Activated naive CD4-positive, alpha-beta T cell treated with anti-CD3 and anti-CD28 coated beads, Interleukin-2, amount 10 ng/mL, durations not matched to agents 7 days and 5 days (primary cell): ENCODE measurements around the gene DNM1L.

Experiments
- CTCF ChIA-PET: fragments of 350-600 bp; sonication (Branson Sonifier 250); formaldehyde crosslinking; loops from one replicate; lab custom pipeline; 2021; ENCODE audit warnings: antibody characterized with exemption; lab: Charles Lee
- DNase-seq: peaks from one replicate; pipeline ENCODE4 v3.0.0-alpha.2; 2020
- H3K27ac Mint-ChIP-seq: one replicate; pipeline ENCODE4 v1.8.0; 2021; ENCODE audit warnings: mild to moderate bottlenecking, moderate library complexity, mixed read lengths
- H3K27me3 Mint-ChIP-seq: one replicate; pipeline ENCODE4 v1.8.0; 2021; ENCODE audit warnings: mild to moderate bottlenecking, mixed read lengths
- H3K36me3 Mint-ChIP-seq: one replicate; pipeline ENCODE4 v1.8.0; 2021; ENCODE audit warnings: mixed read lengths
- H3K4me1 Mint-ChIP-seq: one replicate; pipeline ENCODE4 v1.8.0; 2021; ENCODE audit warnings: mixed read lengths
- H3K4me3 Mint-ChIP-seq: one replicate; pipeline ENCODE4 v1.8.0; 2021; ENCODE audit warnings: mild to moderate bottlenecking, moderate library complexity, mixed read lengths
- H3K9me3 Mint-ChIP-seq: one replicate; pipeline ENCODE4 v1.8.0; 2021; ENCODE audit warnings: mixed read lengths

DNM1L gene

DNA sequence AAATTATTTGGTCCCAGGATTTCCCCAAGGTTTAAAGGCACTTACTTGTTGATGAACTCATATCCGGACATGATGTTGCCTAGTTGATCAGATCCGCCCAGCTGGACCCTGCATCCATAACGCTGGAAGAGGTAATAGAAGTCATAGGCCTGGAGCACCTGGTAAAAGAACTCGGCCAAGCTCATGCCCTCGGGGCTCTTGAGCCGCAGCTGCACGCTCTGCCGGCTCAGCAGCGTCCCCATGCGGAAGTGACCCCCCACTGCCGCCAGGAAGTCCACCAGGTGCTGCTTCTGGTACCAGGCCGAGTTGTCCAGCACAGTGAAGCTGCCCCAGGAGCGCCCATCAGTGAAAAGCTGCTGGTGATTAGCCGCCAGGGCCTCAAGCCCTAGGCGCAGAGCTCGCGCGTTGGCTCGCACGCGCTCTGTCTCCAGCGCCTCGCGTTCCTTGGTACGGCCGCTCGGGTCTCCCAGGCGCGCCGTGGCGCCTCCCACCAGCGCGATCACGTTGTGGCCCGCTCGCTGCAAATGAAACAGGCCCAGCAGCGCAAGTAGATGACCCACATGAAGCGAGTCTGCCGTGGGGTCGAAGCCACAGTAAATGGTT lies 76.1 kb downstream of the DNM1L start:
- CTCF ChIA-PET, result interaction anchor here (0.5 to 4.5 kb wide), 40 partner anchors 10 to 1484 kb away, joined by 3 to 61 read pairs (median 4); partner anchors contain the start of genes ALG10, DENND5B, ETFBKMT and FGD4
- Mint-ChIP-seq H3K4me1 (peaks cover 25% of the 10 kb centered on the region), H3K36me3 (peaks cover 23% of the 10 kb centered on the region), H3K4me3 (peak overlapping the region; percentile 92), H3K27ac (peak overlapping the region; percentile 87), H3K27me3 (no peaks in the 10 kb centered on the region), H3K9me3 (no peaks in the 10 kb centered on the region)
- peak; percentile 81 for DNase-seq

DNA sequence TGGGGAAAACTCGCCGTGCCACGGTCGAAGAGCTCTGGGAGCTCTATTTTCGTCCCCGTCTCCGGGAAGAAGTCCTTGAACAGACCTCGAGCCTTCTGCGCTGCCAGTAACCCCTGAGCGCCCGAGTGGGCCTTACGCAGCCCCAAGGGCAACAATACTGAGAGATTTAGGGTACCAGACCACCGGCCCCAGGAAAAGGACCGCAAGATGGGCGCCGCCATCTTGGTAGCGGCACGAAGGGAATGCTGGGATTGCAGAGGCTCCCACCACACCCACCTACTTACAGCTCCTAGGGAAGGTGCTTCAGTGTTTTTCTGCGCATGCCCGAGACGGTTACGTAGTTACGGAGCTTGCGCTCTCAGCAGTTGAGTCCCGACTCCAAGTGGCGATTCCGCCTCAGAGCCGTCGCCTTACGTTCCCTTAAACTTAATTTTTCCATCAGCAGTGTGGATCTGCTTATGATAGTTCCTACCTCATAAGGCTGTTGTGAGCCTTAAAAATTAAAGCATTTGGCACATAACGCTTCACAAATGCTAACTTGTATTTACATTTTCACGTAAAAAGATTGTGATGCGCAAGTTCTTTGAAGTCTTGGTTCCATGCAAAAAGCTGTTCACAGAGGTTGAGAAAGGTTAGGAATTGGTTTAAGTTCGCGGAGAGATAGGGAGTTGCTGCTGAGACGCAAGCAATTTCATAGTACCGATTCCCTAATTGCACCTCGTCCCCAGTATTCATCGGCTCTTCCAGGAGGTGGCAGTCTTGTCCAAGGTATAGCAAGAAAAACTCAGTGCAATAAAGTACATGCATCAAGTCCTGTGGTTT lies 76.8 kb downstream of the DNM1L start, which contains the start of gene YARS2:
Gene YARS2 (minus strand): TSS at position 244 of the 822 bp plus-strand sequence. CDS start 23 bp downstream, at position 221.
- H3K9me3 Mint-ChIP-seq, result no peaks in the 10 kb centered on the region
- peaks cover 25% of the 10 kb centered on the region for H3K4me1 Mint-ChIP-seq
- DNase-seq, result peak; percentile 92
- no peaks in the 10 kb centered on the region for H3K27me3 Mint-ChIP-seq
- H3K36me3 Mint-ChIP-seq, result peaks cover 18% of the 10 kb centered on the region
- peak within 1 kb of the TSS; percentile 87 for H3K27ac Mint-ChIP-seq
- H3K4me3 Mint-ChIP-seq, result peak within 1 kb of the TSS; percentile 92
- CTCF ChIA-PET, result interaction anchor here (0.5 to 4.5 kb wide), 40 partner anchors 11 to 1485 kb away, joined by 3 to 61 read pairs (median 4); partner anchors contain the start of genes ALG10, DENND5B, ETFBKMT and FGD4

DNA sequence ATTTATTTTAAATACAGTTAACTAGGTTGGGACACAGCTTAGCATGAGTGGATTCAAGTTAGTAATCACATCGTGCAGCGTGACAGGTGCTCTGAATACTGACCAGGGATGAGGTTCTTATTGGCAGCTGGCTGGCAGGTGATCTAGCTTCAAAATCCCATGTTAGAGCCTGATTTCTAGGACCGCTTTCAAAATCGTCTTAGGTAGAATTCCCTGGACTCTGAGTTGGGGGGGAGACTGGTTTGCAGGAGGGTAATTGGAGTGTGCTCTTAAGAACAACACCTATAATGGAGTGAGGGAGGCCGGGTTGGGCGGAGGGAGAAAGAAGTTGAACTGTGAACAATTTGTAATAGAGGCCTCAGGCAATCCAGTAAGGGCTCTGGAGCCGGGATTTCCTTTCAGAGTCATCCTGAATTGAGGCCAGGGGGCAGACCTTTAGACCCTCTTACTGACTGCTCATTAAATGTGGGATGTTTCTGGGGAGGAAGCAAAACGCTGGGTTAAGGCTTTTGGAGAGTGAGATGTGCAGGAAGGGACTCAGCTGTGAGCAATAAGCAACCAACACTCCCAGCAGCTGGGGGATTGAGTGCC lies 77.5 kb downstream of the DNM1L start:
- H3K36me3 Mint-ChIP-seq, result peaks cover 13% of the 10 kb centered on the region
- H3K27me3 Mint-ChIP-seq, result no peaks in the 10 kb centered on the region
- peak overlapping the region; percentile 92 for H3K4me3 Mint-ChIP-seq
- DNase-seq, result no peak
- peak overlapping the region; percentile 87 for H3K27ac Mint-ChIP-seq
- peaks cover 25% of the 10 kb centered on the region for H3K4me1 Mint-ChIP-seq
- CTCF ChIA-PET, result interaction anchor here (0.6 to 4.5 kb wide), 20 partner anchors 10 to 1486 kb away, joined by 3 to 61 read pairs (median 4); partner anchors contain the start of genes ALG10 and ETFBKMT
- no peaks in the 10 kb centered on the region for H3K9me3 Mint-ChIP-seq

DNA sequence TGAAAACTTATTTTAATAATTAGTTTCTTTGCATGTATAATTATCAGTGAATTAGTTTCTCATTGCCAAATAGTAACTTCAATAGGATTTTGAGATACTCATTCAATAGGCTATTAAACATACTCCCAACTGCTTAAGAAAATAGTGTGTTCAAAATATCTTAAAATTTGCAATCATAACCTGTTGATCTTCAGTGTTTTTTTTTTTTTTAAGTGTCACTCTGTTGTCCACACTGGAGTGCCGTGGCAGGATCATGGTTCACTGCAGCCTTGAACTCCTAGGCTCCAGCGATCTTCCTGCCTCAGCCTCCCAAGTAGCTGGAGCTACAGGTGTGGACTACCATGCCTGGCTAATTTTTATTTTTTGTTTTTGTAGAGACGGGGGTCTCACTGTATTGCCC lies 78.1 kb downstream of the DNM1L start:
- Mint-ChIP-seq H3K4me1 (peaks cover 25% of the 10 kb centered on the region), H3K27me3 (no peaks in the 10 kb centered on the region), H3K36me3 (peaks cover 9% of the 10 kb centered on the region), H3K4me3 (no peak overlapping the region), H3K27ac (no peak overlapping the region), H3K9me3 (no peaks in the 10 kb centered on the region)
- CTCF ChIA-PET, result interaction anchor here (0.6 to 4.5 kb wide), 4 partner anchors 130 to 1264 kb away, joined by 3 to 61 read pairs (median 3); partner anchors contain the start of gene ALG10
- no peak for DNase-seq

DNA sequence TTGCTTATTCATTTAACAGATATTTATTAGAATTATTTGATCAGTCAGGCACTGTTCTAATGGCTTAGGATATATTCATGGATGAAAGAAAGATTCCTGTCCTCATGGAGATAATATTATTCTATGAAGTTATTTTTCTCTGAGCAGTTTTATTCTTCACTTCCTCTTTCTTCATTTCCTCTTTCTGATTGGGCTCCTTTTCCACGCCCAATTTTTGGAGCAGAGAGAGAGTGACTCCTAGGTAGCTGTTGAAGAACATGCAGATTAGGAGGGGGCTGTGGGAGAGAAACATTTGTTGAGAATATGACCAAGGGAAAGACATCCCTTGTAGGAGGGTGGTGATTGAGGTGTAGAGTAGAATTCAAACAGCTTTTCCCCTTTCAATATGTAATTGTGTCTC lies 82.6 kb downstream of the DNM1L start:
- CTCF ChIA-PET, result no interaction called here
- H3K27me3 Mint-ChIP-seq, result no peaks in the 10 kb centered on the region
- DNase-seq, result no peak
- no peaks in the 10 kb centered on the region for H3K36me3 Mint-ChIP-seq
- no peaks in the 10 kb centered on the region for H3K9me3 Mint-ChIP-seq
- no peak overlapping the region for H3K4me3 Mint-ChIP-seq
- H3K27ac Mint-ChIP-seq, result no peak overlapping the region
- H3K4me1 Mint-ChIP-seq, result peaks cover under 1% of the 10 kb centered on the region

DNA sequence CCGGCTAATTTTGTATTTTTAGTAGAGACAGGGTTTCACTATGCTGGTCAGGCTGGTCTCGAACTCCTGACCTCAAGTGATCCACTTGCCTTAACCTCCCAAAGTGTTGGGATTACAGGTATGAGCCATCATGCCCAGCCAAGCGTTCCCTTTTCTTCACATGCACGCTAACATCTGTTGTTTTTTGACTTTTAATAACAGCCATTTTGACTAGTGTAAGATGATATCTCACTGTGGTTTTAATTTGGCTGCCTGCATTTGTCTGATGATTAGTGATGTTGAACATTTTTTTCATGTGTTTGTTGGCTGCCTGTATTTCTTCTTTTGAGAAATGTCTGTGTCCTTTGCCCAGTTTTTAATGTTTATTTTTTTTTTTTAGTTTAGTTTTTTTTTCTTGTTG lies 86.8 kb downstream of the DNM1L start:
- Mint-ChIP-seq H3K27me3 (no peaks in the 10 kb centered on the region), H3K27ac (no peak overlapping the region), H3K4me1 (no peaks in the 10 kb centered on the region), H3K4me3 (no peak overlapping the region), H3K36me3 (no peaks in the 10 kb centered on the region), H3K9me3 (no peaks in the 10 kb centered on the region)
- CTCF ChIA-PET, result no interaction called here
- DNase-seq, result no peak

DNA sequence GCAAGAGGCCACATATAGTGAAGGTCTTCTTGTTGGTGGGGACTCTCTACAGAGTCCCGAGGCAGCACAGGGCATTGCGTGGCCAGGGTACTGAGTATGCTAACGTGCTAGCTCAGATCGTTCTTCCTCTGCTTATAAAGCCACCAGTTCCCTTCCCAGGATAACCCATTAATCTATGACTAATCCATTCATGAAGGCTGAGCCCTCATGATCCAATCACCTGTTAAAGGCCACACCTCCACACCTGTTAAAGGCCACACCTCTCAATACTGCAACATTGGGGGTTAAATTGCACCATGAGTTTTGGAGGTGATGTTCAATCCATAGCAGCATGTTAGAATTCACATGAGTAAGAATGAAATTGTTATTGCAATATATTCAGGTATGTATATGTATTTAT lies 89.4 kb downstream of the DNM1L start:
- Mint-ChIP-seq H3K36me3 (no peaks in the 10 kb centered on the region), H3K9me3 (no peaks in the 10 kb centered on the region), H3K4me1 (no peaks in the 10 kb centered on the region), H3K27ac (no peak overlapping the region), H3K27me3 (peaks cover 4% of the 10 kb centered on the region), H3K4me3 (no peak overlapping the region)
- DNase-seq, result no peak
- CTCF ChIA-PET, result no interaction called here

DNA sequence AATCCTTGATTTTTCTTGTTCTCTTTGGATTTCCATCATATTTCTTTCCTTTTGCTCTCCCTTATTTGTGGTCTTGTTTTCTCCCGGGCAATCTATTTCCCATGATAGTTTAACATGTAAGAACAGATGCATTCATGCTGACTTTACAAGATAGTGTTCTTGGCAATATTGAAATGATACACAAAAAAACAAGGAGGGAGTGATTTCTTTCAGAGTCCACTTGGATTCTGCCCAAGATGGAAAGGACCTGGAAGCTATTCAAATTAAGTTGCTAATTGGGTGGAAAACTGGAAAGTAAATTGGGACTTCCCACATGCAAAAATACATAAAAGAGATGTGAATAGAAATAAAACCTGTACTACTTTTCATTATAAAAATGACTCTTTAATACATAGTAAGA lies 91.0 kb downstream of the DNM1L start:
- Mint-ChIP-seq H3K4me3 (no peak overlapping the region), H3K4me1 (no peaks in the 10 kb centered on the region), H3K27ac (no peak overlapping the region), H3K27me3 (peaks cover 4% of the 10 kb centered on the region), H3K9me3 (no peaks in the 10 kb centered on the region), H3K36me3 (no peaks in the 10 kb centered on the region)
- CTCF ChIA-PET, result interaction anchor here (0.6 kb wide), 1 partner anchor 1144 kb away, joined by 3 read pairs; no protein-coding TSS in a partner anchor
- no peak for DNase-seq

DNA sequence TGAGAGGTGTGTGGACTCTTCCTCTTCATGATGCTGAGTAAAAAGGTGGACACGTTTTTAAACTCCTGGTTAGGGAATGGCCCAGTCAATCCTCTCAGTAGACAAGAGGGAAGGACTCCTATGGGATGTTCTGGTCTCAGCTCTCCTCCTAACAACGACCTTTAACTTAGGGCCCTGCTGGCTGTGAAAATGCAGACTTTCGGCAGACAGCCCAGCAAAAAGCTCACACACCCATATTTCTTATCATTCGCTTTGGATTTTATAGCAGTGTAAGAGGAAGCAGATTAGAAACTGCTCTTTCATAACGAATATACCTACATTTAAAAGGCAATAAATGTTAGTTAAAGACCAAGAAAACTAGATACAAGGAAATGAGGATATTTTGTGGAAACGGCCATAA lies 94.6 kb downstream of the DNM1L start:
- no peak for DNase-seq
- CTCF ChIA-PET, result no interaction called here
- H3K4me3 Mint-ChIP-seq, result no peak overlapping the region
- no peaks in the 10 kb centered on the region for H3K36me3 Mint-ChIP-seq
- H3K9me3 Mint-ChIP-seq, result no peaks in the 10 kb centered on the region
- peaks cover 7% of the 10 kb centered on the region for H3K27me3 Mint-ChIP-seq
- no peak overlapping the region for H3K27ac Mint-ChIP-seq
- no peaks in the 10 kb centered on the region for H3K4me1 Mint-ChIP-seq

DNA sequence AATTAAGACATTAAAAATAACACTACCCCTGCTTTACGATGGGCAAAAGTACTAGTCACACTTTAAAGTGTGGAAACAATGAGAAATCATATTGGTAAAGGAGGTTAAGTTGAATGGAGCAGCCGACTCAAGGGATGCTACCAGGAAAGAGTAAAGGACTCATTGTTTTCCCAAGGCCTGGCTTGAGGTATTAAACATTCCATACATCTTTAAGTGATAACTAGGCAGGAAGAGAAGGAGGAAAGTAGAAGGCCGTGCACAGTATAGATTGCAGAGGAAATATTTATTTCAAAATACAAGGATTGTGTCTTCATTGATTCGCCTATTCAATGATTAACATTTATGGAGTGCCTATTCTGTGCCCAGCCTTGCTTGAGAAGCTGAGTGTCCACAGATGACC lies 97.2 kb downstream of the DNM1L start:
- no peak overlapping the region for H3K27ac Mint-ChIP-seq
- peaks cover 10% of the 10 kb centered on the region for H3K27me3 Mint-ChIP-seq
- no peaks in the 10 kb centered on the region for H3K4me1 Mint-ChIP-seq
- DNase-seq, result no peak
- H3K4me3 Mint-ChIP-seq, result no peak overlapping the region
- no peaks in the 10 kb centered on the region for H3K36me3 Mint-ChIP-seq
- no peaks in the 10 kb centered on the region for H3K9me3 Mint-ChIP-seq
- CTCF ChIA-PET, result no interaction called here

DNA sequence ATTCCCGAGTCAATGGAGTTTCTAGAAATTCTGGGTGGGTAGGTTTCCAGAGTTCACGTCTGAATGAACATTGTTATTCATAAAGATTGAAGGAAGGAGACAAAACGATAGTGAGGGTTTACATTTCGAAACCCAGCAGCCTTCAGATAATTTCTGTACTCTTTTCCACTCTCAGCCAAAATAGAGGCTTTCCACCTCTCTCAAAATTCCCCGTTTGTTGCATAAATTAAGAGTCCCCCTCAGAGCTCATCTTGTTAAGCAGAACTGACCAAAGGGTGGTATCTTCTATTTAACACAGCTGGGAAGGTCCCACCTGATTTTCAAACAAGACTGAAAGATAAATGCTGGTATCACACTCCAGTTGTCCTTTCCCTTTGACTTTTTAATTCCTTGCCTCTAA lies 98.1 kb downstream of the DNM1L start:
- Mint-ChIP-seq H3K4me3 (no peak overlapping the region), H3K27ac (no peak overlapping the region), H3K9me3 (no peaks in the 10 kb centered on the region), H3K4me1 (no peaks in the 10 kb centered on the region), H3K27me3 (peaks cover 6% of the 10 kb centered on the region), H3K36me3 (no peaks in the 10 kb centered on the region)
- DNase-seq, result no peak
- CTCF ChIA-PET, result no interaction called here

DNA sequence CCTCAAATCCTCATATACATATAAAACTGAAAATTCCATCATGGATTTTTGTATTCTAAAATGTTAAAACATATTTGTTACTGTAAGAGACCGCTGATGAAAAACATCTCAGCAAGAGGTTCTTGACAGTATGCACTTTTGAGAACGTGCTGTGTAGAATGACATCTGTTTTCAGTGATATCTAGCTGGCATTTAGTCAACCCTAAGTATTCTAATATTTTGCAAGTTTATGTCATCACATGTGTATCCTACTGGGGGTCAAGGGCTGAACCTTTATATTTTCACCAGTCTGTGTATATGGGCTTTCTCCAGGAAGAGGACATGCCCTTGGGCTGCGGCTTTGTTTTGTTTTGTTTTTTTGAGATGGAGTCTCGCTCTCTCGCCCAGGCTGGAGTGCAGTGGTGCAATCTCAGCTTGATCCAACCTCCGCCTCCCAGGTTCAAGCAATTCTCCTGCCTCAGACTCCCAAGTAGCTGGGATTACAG lies 98.6 kb downstream of the DNM1L start:
- no peaks in the 10 kb centered on the region for H3K9me3 Mint-ChIP-seq
- H3K36me3 Mint-ChIP-seq, result no peaks in the 10 kb centered on the region
- no peak overlapping the region for H3K27ac Mint-ChIP-seq
- H3K4me1 Mint-ChIP-seq, result no peaks in the 10 kb centered on the region
- H3K4me3 Mint-ChIP-seq, result no peak overlapping the region
- peaks cover 6% of the 10 kb centered on the region for H3K27me3 Mint-ChIP-seq
- no peak for DNase-seq
- CTCF ChIA-PET, result no interaction called here

DNA sequence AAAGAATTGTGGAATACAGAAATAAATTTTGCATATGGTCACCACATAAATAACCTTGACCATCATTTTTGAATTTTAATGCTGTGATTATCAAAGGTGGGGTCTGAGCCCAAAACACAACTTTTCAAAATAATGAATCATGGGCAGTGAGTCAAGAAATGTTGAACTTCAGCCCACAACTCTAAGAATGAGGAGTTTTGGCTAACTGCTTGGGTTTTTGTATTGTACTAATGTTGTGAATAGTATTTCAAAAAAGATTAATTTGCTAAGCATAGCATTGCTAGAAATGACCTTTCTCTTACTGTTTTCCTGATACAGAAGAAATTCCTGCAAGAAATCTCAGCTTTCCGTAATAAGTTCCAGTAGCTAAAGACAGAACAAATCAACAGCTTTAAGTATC lies 101.0 kb downstream of the DNM1L start:
- no peak overlapping the region for H3K27ac Mint-ChIP-seq
- H3K9me3 Mint-ChIP-seq, result no peaks in the 10 kb centered on the region
- no peaks in the 10 kb centered on the region for H3K36me3 Mint-ChIP-seq
- H3K4me3 Mint-ChIP-seq, result no peak overlapping the region
- H3K4me1 Mint-ChIP-seq, result no peaks in the 10 kb centered on the region
- DNase-seq, result no peak
- peaks cover 6% of the 10 kb centered on the region for H3K27me3 Mint-ChIP-seq
- CTCF ChIA-PET, result interaction anchor here (0.6 kb wide), 1 partner anchor 1406 kb away, joined by 3 read pairs; no protein-coding TSS in a partner anchor

DNA sequence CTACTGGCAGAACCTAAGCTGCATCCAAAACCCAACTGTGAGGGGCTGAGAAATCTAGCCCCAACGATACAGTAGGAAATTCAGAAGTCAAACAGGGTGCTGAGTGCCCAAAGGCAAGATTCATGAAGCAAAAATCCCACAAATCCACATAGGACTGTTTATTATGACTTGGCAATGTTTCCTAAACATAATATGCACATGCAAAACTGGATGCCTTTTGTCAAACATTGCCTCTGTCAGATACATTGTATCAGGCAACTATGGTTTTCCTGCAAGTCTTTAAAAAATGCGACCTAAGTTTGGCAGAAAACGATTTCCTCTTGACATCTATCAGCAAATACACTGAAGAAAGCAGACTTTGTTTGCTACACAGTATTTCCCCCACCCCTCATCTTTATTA lies 103.9 kb downstream of the DNM1L start:
- no peaks in the 10 kb centered on the region for H3K36me3 Mint-ChIP-seq
- H3K4me1 Mint-ChIP-seq, result no peaks in the 10 kb centered on the region
- no peak for DNase-seq
- peaks cover 6% of the 10 kb centered on the region for H3K27me3 Mint-ChIP-seq
- H3K4me3 Mint-ChIP-seq, result no peak overlapping the region
- CTCF ChIA-PET, result no interaction called here
- no peaks in the 10 kb centered on the region for H3K9me3 Mint-ChIP-seq
- no peak overlapping the region for H3K27ac Mint-ChIP-seq
